GM08714 (cell line): Measurements from ENCODE around the gene ADRA2C.

Experiments
- H3K4me3 ChIP-seq: fragments of 200-500 bp; sonication (Bioruptor generic); 2 replicates; pipeline ENCODE4 v1.5.1; 2014; ENCODE audit warnings: mild to moderate bottlenecking, low read length, inconsistent platforms
- ZNF274 ChIP-seq: IDR thresholded peaks from 2 replicates; pipeline ENCODE4 v1.6.1; 2012; ENCODE audit warnings: mild to moderate bottlenecking, low read depth, low read length

Gene ADRA2C

DNA sequence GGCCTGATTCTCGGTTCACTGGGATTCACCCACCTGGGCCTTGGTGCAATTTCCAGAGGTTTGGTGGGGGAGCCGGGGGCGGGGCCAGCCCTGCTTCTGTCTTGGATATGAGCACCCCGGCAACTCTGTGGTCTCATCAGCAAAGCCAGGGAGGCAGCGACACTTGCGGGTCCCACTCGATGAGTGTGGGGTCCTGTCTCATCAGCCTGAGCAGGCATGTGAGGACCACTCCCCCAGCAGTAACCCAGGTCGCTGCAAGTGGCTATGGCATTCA, 19.0 kb downstream of the ADRA2C start:
- no peak overlapping the region for H3K4me3 ChIP-seq
- TF ChIP-seq ZNF274 = no peak

DNA sequence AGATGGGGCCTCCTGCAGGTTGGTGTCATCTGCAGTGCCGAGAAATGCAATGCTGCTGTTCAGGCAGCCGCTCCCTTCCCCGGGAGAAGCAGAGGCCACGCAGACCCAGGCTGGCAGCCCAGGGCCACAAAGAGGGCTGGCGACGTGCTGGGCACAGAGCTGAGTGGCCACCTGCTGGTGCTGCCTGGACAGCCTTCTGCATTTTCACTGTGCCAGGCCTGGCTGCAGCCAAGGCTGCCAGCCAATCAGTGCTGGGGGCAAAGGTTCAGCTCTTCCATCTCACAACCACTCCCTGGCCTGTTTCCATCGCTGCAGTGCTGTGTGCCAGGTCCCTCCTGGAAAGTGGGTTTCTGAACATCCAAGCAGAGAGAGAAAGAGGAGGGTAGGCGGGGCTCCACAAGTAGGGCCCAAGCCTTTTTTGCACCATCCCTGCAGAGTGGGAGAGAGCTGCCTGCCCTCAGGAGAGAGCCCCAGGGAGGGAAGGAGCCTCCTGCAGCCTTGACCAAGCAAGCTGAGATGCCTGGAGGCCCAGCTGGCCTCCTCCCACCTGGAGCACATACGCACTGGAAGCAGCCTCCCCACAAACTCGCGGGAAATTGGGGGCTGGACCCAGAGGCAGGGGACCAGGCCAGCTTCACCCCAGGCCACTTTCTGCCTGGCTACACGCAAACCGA, 20.1 kb downstream of the ADRA2C start:
- no peak overlapping the region for H3K4me3 ChIP-seq
- no peak for TF ChIP-seq ZNF274

DNA sequence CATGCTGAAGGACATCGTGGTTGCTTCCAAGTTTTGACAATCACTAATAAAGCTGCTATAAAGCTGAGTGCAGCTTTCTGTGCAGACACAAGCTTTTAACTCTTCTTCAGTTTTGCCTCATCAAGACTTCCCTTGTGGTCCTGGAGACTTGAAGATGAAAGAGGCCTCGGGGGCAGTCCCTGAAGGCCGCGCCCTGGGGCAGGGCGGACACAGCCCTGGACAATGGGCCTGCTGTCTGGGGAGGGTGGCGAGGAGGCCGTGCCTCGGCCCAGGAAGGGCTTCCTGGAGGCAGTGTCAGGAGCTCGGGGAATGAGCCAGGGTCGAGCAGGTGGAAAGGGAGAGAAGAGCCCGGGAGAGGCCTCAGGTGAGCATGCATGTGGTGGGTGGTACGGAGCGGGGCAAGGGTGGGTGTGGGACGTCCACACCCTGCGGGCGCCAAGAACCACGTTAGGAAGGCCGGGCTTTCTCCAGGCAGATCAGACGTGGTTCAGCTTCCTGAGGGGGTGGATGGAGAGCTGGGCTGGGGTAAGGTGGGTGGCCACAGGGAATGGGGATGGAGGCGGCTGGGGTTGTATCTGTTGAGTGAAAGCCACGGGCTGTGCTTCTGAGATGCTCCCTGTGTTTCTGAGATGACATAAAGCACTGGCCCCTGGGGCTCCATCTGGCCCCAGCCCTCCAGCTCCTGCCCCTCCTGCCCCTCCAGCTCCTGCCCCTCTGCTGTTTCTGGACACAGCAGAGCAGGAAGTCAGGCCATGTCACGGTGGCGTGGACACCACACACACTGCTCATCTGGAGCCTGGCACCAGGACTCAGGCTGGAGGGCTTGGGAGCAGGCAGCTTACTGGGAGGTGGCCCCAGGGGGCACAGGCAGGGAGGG, 21.5 kb downstream of the ADRA2C start:
- no peak overlapping the region for H3K4me3 ChIP-seq
- no peak for TF ChIP-seq ZNF274

DNA sequence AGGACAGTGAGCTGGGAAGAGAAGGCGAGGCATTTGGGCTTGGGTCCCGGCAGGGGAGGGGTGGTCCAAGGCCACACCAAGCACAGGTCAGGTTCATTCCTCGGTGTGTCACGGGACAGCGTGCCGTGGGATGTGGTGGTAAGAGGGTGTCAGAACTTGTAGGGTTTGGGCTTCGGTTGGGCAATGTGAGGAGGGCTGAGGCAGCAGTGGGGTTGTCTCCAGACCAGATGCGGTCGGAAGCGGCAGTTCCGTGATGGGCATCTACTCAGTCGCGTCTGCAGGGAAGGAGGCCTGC, 22.1 kb downstream of the ADRA2C start:
- no peak for TF ChIP-seq ZNF274
- no peak overlapping the region for H3K4me3 ChIP-seq

DNA sequence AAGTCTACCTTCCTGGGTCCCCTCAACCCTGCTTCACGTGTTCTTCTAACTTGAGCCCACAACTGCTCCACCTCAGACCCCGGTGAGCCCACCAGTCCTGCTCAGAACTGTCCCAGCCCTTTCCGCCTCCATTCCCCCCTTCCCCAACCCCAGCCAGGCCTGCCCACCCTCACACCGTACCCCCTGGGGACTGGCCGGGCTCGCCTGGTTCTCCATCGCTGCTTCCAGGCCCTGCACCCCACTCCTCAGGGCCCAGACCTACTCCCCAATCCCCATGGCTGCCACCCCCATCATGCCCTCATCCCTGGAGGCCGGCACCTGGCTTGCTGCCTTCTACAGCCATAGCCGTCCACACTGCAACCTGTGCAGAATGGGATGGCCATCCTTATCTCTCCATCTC, 23.4 kb downstream of the ADRA2C start:
- TF ChIP-seq ZNF274 = no peak
- H3K4me3 ChIP-seq = no peak overlapping the region

DNA sequence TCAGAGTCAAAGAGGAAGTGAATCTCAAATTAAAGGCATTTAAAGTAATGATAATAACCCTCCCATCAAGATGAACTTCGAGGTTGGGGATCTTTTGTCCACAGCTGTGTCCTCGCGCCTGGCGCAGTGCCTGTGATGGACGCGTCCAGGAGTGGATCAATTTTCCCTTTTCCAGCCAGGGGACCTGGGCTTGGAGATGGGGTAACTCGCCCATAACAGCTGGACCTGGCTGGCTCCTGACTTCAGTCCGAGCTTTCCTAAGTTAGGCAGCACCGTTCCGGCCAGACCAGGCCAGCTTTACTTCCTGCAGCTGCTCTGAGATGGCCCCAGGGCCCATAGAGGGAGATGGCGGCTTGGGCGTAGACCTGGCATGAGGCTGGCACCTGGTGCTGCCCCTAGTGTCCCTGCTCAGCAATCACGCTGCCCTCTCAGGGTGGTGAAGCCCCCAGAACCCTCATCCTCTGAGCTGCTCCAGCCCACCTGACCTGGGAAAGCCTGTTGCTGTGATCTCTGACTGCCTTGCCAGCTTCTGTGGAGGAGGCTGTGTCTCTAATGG, 23.9 kb downstream of the ADRA2C start:
- no peak for TF ChIP-seq ZNF274
- no peak overlapping the region for H3K4me3 ChIP-seq

DNA sequence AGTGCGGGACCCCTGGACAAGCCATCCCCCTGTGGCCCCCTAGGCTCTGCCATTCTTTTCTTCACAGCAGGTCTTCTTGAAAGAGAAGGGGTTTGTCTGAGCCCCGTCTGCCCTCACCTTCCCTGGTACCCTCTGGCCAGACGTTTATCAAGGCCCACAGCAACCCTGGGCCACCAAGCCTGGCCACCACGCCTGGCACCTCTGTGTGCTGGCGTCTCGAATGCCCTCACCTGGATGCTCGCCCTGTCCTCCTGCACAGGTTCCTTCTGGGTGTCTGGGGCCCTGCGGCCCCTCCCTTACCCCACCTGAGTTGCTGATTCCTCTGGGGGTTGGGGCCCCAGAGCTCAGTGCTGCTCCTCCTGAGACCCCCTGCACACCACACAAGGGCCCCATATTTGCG, 25.1 kb downstream of the ADRA2C start:
- H3K4me3 ChIP-seq = no peak overlapping the region
- no peak for TF ChIP-seq ZNF274

DNA sequence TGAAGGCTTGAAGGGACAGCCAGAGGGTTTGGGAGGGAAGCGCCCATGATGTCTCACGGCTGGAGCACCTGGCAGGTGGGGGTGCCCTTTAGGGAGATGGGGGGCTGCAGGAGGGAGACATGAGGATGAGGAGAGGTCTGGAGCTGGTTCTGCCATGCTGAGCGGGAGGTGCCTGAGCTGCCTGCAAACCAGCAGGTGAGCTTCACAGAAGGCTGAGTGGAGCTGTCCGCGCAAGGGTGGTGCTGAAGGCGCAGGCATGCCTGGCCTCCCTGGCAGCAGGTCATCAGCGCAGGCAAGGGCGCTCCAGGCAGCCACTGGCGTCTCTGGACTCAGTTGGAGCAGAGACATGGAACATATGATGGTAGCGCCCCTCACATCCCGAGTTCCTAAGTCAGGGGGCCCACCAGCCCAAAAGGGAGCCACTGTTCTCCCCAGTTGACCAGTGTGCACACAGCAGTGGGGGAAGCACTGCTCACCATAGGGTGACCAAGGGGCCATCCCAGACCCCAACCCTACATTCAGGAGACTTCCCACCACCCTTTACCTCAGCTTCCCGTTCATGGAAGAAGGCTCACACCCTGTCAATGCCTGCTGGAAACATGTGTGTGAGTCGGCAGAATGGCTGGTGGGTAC, 25.8 kb downstream of the ADRA2C start:
- TF ChIP-seq ZNF274 = no peak
- no peak overlapping the region for H3K4me3 ChIP-seq

DNA sequence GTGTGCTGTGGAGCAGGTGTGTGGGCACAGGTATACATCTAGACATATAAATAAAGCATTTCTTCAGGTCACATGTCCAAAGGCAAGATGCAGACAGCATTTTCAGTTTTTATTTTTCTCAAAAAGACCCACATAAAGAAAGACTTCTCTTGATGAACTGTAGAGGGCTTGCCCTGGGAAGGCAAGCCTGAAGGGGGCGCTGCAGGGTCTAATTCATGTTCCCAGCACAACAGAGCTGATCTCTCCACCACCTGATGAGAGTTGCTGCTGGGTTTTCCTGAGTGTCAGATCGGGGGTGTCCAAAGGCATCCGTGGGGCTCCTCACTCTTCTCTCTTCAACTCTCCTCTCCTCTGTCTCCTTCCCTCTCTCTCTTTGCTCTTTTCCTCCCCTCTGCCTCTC, 26.6 kb downstream of the ADRA2C start:
- TF ChIP-seq ZNF274 = no peak
- H3K4me3 ChIP-seq = no peak overlapping the region

DNA sequence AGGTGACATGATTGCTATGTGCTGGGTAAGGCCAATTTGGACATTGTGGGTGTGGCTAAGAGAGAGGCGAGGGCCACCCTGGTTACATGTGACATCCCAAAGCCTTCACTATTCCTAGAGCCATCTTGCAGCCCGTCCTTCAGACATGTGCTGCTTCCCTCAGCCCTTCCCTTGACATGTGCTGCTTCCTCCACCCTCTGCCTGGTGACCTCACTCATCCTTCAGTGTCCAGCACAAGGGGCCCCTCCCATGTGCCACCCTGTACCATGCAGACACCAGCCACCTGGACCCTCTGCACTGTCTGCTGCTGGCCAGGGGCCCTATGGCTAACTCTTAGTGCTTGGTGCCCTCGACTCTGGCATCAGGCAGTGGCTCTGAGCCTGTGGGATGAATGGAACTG, 27.4 kb downstream of the ADRA2C start:
- no peak overlapping the region for H3K4me3 ChIP-seq
- no peak for TF ChIP-seq ZNF274

DNA sequence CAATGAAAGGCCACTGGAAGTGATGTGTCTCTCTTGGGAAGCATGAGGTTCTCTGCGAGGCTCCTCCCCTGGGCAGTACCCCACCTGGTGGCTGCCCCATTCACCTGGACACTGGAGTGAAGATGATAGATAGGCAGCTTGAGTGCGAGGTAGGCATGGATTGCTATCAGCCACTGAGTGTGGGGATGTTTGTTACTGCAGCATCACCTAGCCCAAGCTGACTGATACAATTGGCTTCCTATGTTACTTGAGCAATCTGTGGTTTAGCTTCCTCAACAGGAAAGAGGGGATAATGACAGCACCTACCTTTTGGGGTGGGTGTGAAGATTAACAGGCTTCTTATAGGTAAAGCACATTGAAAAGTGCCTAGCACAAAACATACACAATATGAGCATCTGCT, 30.8 kb downstream of the ADRA2C start:
- no peak overlapping the region for H3K4me3 ChIP-seq
- no peak for TF ChIP-seq ZNF274

DNA sequence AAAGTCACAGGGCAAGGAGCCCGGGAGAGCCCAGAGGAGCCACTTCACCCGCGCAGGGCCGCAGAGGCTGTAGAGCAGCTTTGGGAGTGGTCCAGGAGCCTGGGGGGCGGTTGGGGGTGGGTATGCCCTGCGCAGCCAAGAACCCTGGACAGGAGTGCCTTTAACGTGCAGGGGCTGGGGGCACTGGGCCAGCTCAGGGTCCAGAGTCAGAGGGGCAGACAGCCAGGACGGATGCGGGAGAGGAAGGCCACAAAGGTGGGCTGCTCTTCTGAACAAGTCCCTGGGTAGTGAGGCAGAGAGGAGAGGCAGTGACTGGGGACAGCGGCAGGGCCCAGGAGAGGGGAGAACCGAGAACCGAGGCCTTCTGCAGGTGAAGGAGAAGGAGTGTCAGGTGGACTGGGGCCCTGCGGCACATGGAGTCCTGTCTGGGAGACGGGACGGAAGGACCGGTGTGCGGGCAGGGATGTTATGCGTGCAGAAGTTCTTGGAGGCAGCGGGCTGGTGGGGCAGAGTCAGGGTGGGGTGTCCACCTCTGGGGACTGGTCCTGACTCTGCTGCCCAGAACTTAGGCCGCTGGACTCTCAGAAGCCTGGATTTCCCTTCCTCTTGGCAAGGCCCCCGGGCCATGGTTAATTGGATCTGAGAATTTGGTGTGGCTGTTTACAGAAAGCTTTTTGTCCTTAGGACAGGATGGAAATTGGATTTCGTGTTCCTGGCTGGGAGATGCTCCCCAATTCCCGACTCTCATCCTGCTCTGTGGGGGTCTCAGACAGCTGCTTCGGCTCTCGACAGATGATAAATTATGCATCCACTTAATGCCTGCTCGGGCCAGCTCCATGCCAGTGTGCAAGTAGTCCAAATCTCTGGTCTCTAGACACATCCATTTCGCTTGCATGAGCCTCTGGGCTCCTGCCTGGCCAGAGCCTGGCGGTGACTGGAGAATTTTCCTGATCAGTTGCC, 31.9 kb downstream of the ADRA2C start:
- no peak for TF ChIP-seq ZNF274

DNA sequence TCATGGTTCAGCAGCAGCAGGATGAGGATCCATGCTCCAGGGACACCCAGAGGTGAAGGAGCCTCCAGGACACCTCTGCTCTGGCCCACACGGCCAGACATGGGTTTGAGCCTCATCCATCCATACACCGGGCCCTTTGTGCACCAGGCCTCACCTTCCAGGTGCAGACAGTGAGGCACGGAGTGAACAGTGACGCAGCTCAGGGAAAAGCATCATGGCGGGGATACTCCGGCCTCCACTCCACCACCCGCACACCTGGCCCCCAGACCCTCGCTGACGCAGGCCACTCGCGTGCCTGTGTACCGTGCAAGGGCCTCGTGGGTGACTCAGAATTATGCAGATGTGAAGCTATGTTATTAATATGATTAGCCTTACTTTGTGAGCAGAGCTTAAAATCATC, 33.3 kb downstream of the ADRA2C start:
- no peak for TF ChIP-seq ZNF274
- H3K4me3 ChIP-seq = no peak overlapping the region

More for the DNA sequence above, 31.9 kb downstream of the ADRA2C start:
- no peak overlapping the region for H3K4me3 ChIP-seq

DNA sequence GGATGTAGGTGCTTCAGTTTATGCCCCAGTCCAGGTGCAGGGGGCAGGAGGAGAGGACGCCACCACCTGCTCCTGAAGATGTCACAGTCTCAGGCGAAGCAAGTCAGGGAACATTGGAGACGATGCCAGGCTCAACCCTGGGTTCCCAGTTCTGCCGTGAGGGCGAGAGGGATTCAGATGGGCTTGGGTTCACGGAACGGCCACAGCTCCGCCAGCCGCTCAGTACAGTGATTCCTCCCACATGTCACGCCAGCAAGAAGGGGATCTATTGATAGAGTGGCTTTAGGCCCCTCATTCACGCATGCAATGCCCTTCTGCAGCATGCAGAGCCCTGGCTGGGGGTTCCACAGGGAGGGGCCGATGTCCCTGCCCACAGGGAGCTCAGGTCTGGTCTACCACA, 34.2 kb downstream of the ADRA2C start:
- no peak overlapping the region for H3K4me3 ChIP-seq
- TF ChIP-seq ZNF274 = no peak
